Measurements from ENCODE around the gene ASAP3.

The ASAP3 gene

GRCh38 chr1:23448846-23449245, 35.1 kb downstream of the ASAP3 start:
- no peak for DNase-seq

GRCh38 chr1:23446661-23447310, 37.2 kb downstream of the ASAP3 start:
- DNase-seq = no peak

DNA sequence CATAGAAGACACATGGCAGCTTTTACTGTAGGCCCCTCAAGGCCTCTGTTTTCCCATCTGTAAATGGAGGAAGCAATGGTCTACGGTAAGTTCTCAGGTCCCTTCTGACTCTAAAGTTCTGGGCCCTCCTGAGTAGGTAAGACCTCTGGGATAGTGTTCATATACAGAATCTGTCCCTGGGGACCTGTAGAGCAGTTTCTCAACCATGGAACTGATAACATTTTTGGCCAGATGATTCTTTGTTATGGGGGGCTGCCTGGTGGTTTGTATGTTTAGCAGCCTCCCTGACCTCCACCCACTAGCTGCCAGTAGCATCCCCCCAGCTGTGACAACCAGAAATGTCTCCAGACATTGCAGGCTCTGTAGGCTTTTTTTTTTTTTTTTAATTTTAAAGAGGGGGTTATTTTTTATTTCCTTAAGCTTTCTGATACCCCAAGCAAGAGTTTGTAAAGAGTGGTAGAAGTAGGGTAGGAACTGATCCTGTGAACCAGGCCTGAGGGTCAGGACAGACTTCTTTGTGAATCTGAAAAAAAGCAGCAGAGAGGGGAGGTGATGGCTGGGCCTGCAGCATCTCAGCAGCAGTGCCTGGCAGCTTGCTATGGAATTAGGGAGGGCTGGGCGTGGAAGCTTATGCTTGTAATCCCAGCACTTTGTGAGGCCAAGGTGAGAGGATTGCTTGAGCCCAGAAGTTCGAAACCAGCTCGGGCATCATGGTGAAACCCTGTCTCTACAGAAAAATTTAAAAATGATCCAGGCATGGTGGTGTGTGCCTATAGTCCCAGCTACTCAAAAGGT, 39.2 kb downstream of the ASAP3 start:
- DNase-seq = no peak

GRCh38 chr1:23444104-23444533, 39.9 kb downstream of the ASAP3 start:
- DNase-seq = no peak

- no peak for DNase-seq
These were observed 41.2 kb downstream of the ASAP3 start for GRCh38 chr1:23442751-23443150.

DNA sequence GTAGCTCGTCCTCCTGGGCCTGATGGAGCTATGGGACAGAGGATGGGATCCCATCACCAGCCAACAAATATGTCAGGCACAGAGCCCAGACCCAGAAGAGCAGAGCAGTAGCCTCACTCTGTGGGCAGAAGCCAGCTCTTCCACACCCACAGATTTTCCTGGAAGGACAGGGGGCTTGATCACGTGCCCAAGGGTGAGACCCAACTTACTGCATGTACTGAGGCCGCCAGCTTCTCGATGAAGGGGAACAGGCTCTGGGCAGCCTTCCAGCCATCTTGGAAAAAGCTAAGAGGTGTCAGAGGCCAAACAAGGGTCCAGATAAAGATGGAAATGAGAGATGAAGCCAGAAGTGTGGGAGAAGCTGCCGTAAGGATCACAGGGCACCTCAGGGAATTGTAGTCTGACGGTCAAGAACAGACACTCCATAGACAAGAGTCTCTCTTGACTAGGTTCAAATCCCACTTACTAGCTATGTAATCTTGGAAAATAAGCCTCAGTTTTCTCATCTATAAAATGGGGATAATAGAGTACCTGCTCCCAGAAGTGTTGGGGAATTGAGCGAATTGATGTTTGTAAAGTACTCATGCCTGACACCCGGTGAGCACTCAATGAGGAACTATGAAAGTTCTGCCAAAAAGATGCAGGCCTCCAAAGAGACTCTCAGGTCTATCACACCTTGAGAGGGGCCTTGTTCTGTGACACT, 42.4 kb downstream of the ASAP3 start:
- no peak for DNase-seq

DNA sequence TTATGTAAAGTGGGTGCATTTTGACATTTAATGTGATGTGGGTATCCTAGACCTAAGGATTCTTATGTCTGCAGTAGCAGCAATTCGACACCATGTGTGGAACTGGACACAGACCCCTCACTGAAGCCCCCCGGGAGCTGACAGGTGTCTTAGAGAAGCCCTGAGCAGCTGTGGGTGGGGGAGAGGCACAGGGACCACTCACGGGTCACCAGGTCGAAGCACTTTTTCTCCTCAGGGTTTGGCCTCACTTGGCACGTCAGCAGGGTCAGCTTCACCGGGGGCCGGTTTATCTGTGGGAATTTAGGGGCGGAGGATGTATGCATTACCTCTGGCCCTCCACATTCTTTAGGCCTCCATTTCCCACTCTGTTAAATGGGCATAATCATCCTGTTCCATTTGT, 45.4 kb downstream of the ASAP3 start:
- no peak for DNase-seq

DNA sequence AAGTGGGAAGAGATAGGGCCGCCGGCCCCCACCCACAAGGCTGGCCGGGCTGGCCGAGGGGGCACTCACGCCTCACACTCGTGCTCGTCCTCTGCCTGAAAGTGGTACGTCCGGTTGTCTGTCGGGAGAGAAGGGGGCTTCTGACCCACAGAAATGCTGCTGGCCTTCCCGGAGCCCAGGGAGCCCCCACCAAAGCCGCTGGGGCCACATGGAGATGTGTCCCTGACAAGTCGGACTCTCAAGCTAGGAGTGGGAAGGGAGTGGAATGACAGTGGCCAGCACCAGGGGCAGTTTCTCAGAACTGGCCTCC, 46.7 kb downstream of the ASAP3 start:
- no peak for DNase-seq

GRCh38 chr1:23436520-23437354, 47.2 kb downstream of the ASAP3 start:
- DNase-seq = peak; percentile 28

DNA sequence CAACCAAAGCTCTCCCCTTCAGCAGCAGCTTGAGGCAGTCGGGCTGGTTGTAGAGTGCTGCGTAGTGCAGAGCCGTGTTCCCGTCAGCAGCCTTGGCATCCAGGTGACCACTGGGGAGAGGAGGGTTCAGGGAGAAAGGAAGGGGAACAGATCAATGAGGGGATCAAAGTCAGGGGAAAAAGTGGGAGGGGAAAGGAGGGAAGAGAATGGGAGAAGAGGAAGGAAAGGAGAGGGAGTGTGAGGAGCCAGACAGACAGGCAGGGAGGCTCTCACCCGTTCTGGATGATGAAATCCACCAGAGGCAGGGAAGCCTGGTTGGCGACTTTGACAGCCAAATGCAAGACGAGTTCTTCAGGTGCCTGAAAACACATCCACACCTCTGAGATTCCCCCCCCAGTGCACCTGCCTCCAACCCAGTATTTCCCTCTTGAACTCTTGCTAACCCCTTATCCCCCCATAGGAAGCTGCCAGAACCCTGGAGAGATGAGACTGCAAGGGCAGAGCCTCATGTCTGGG, 49.7 kb downstream of the ASAP3 start:
- DNase-seq = no peak

GRCh38 chr1:23433122-23433521, 50.9 kb downstream of the ASAP3 start:
- DNase-seq = no peak

DNA sequence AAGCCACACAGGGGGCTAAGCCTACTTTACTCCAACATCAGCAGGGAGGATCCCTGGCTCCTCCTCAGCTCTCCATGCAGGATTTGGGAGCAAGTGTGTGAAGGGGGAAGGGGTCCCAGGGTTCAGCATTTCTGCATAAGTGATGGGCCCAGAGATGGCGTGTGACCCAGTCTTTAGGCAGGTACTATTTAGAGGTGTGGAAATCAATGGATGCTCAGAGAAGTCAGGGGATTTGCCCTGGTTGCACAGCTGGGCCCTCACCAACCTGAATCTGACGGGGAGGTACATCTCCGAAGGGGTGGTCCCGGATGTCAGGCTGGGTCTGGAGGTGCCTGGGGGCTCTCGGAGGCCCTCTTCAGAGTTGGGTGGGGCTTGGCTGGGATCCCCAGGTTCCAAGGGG, 52.5 kb downstream of the ASAP3 start:
- DNase-seq = no peak

DNA sequence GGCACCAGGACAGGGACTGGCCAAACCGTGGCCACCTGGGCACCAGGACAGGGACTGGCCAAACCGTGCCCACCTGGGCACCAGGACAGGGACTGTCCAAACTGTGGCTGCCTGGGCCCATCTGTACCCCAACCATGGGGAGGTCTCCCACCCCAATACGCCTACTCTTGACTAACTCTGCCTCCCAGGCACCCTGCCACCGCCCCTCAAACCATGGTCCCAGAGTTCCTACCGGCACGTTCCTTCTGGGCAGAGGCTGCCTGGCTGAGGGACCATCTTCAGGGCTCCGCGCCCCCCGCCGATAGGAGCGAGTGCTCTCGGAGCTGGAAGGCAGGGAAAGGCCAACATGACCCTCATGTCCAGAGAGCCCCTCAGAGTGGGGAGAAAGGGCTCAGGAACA, 53.2 kb downstream of the ASAP3 start:
- no peak for DNase-seq

DNA sequence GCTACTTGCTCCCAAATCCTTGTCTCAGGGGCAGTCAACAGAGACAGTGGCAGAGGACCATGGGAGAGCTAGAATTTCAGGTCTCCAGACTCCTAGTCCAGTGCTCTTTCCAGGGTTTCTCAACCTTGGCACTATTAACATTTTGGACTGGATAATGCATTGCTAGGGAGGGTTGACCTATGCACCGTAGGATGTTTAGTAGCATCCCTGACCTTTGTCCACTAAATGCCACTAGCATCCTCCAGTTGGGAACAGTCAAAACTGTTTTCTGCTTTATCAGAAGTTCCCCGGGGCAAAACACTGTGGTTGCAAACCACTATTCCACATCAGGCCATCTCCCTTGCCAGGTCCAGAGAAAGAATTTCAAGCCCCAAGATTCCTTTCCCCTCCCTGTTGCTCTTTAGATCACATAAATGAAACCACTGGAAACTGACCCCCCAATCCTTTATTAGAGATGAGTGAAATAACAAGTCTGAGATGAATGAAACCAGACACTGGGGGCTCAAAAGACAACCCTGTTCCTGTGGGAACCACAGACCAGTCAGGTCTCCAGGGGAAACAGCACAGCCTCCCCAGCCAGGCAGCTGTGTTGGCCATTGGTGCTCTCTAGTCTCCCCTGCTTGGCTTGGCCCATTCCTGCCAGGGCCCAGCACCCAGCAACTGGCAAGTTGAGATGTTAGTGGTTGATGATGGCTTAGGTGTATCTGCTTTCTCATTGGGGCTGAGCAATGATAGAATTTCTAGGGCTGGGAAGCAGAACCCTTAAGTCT, 55.7 kb downstream of the ASAP3 start:
- no peak for DNase-seq

DNA sequence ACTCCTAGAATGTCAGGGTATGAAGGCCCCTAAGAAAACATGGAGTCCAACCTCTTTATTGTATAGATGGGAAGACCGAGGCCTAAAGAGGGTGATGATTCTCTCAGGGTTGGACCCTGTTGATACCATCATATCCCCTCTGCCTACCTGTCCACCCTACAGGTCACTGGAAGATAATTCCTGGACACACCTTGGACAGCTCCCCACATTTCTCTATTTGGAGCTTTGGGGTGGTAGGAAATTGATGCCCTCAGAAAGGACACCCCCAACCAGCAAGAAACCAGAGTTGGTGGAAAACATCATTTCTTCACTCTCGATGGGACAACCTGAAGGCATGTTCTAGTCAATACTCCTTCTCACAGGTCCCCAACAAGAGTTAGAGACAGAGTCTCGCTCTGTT, 56.4 kb downstream of the ASAP3 start:
- no peak for DNase-seq

DNA sequence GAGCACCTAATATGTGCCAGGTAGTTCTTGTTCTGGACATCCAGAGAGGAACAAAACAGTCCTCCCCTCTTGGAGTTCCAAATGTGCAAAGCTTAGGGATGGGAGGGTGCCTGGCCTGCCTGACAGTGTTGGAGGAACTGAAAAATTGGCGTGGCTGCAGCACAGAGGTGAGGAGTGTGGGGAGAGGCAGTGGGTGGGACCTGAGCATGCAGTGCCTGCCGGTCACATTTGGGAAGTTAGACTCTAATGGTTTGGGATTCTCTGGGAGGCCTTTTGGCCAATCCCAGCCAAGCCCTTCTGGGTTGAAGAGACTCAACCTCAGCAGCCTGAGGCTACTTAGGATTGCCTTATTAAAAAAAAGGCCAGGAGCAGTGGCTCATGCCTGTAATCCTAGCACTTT, 57.2 kb downstream of the ASAP3 start:
- no peak for DNase-seq

DNA sequence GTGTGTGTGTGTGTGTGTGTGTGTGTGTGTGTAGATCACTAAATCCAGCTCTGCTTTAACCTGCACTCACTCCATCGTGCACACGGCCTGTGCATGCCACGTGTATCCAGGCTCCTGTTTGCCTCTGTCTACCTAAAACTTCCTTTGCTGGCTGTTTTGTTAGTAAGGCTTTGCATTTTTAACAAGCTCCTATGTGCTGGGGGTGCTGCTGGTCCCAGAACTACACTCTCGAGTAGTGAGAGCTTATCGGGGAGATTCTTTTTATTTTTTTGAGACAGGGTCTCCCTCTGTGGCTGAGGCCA, 58.8 kb downstream of the ASAP3 start:
- DNase-seq = no peak

DNA sequence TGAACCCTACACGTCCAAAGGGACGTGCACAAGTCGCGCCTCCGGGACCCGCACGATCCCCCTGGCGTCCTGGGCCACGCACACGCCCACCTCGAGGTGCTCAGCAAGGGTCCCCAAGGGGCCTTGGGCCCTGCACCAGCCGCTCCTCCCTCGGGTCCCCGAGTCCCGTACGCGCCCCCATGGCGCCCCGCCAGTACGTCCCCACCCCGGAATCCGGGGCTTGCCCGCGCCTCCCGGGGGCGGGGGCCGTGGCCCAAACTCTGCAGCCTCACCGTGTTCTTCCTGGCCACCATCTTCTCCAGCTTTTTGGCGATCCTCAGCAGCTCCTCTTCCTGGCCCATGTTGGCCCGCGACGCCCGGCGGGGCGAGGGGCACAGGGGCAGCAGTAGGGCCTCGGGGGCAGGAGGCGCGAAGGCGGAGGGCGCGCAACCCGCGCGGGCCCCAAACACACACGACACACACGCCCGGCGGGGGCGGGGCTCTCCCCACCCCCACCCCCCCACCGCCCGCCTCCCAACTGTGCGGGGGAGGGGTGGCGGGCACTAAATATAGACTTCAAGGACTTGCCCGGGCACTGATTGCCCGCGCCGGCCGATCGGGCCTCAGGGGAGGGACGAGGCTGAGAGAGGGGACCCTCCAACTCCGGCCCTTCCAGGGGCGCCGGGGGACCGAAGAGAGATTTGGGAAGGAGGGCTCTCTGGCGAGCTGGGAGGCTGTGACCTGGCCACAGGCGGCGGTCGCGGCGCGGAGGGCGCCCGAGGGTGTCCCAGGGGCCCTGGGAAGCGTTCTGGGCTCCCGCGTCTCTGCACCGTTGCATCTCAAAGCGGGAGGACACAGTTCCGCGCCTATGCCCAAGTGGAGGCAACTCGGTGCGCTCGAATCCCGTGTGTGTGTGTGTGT, 59.4 kb downstream of the ASAP3 start, which contains the start of gene TCEA3:
Gene TCEA3 (minus strand): TSS at position 456 of the 900 bp plus-strand sequence. CDS start 115 bp downstream, at position 341.
- peak; percentile 12 for DNase-seq

DNA sequence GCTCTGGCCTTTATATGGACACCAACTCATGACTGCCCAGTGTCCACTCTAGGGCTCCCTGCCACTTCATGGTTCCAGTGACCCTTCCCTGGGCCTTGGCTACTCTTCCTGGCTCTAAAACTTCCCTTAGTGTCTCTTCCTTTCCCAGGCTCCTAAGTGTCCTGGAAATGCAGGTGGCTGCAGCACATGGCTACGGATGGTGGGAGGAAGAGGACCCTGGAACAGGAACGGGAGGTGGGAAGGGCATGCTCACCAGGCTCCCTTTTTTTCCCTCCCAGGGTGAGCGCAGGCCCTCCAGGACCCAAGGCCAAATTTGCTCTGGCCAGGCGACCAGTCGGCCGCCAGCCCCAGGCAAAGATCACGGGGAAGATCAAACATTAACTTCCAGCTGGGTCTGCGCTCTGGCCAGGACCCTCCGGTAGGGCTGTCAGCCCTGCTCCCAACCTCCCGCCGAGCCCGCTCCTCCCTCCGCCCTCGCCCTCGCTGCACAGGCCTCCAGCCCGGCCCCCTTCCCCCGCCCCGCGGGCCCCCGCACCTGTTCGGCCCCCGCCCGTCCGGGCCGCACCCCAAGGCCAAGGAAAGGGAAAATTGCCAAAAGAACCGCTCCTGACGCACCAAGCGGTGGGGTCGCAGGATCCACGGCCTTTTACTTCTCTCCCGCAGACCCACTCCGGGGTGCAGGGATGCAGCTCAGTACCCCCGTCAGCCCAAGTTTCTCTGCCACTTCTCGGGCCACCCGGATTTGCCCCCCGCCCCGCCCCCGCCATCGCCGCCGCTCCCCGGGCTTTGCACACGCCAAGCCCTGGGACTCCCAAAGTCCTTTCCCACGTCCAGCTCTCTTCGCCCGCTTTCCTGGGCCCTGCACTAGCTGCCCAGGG, 60.3 kb downstream of the ASAP3 start:
- no peak for DNase-seq

GRCh38 chr1:23422941-23423340, 61.0 kb downstream of the ASAP3 start:
- DNase-seq = no peak

Measured in T-helper 9 cell (primary cell).